Ovary (tissue), 9 donors: ENCODE data around the gene DIO3. TPM values are rescaled to one million over a fixed set of nuclear protein-coding genes. Genes with fewer than 3 reads are reported as not detected.

Experiments
- DNase-seq, 5 donors: peaks; one replicate each; pipeline ENCODE4 v3.0.0-alpha.2; 2019 to 2020
- H3K27ac ChIP-seq, 2 donors: fragments of 200-600 bp; one replicate each; pipeline versions ENCODE4 v1.5.1 to v1.8.0; 2019 to 2022
- H3K27me3 ChIP-seq: fragments of 200-600 bp; one replicate; pipeline ENCODE4 v1.8.0; 2022
- H3K36me3 ChIP-seq: fragments of 200-600 bp; sonication (generic); one replicate; pipeline ENCODE4 v1.5.1; 2019
- H3K4me1 ChIP-seq: one replicate; pipeline ENCODE4 v1.8.1; 2013; ENCODE audit warnings: mild to moderate bottlenecking, moderate library complexity; ENCODE audit not compliant: insufficient read depth
- H3K4me3 ChIP-seq: fragments of 200-600 bp; sonication (generic); one replicate; pipeline ENCODE4 v1.5.1; 2017
- H3K9me3 ChIP-seq, 2 donors: fragments of 200-600 bp in 1 of 2; sonication (generic) in 1 of 2; one replicate each; pipeline versions ENCODE4 v1.5.1 to v1.8.1; 2013 to 2019; ENCODE audit warnings: mild to moderate bottlenecking in 1 of 2, moderate library complexity in 1 of 2
- CTCF ChIP-seq, 3 donors: fragments of 450-650 bp in 2 of 3; fragments of 200-600 bp in 1 of 3; IDR thresholded peaks; one replicate each; pipeline versions ENCODE4 v1.5.1 to v1.8.0; 2016 to 2022; ENCODE audit warnings: antibody characterized with exemption in 3 of 3, mild to moderate bottlenecking in 1 of 3
- EP300 ChIP-seq: sonication (generic); formaldehyde crosslinking; IDR thresholded peaks from one replicate; pipeline ENCODE4 v1.6.1; 2017; ENCODE audit warnings: antibody characterized with exemption
- POLR2A ChIP-seq: fragments of 450-650 bp; IDR thresholded peaks from one replicate; pipeline ENCODE4 v1.6.1; 2017; ENCODE audit warnings: antibody characterized with exemption, mild to moderate bottlenecking, moderate library complexity
- WGBS, 3 donors: extraction: QIAGEN DNeasy Blood & Tissue Kit in 1 of 3; methylation state at CpG; one replicate each; pipeline versions ENCODE4 v1.1.5 to v1.1.7; 2013 to 2017; 5-methylcytosine and 5-hydroxymethylcytosine counted together
- intact Hi-C, 4 donors: fragments of 100-400 bp; cut with DNase I; formaldehyde crosslinking; loops; one replicate each; pipeline versions ENCODE4 v1.11.0 to v1.15.1; 2022 to 2023
- polyA plus RNA-seq, 2 donors: library from polyadenylated mRNA; stranded (reverse); fragments of 200-250 nt in 1 of 2; fragments of 350-450 nt in 1 of 2; fragmentation: Illumina TruSeq in 1 of 2; extraction: RNeasy Lipid Tissue Mini Kit (QIAGEN cat#74804) in 1 of 2; gene quantifications; one replicate each; pipeline ENCODE4 v1.2.3, GENCODE V29; 2013 to 2014
- total RNA-seq, 7 donors: library from RNA; depleted of rRNA in 2 of 7; stranded (reverse); fragments of >200 nt in 2 of 7; fragmentation: NEBNext Ultra II Directional in 3 of 7; extraction: Animal tissue kit (Norgen Biotek cat#: 25700) in 3 of 7; gene quantifications; one replicate each; pipeline versions ENCODE4 v1.1.0 to v1.2.4, GENCODE V29; 2016 to 2023
- donor health status: DM: no; HTN: no; CAD: no; lungs with moderate emphysema.
- donor health status: DM: no; HTN: no; CAD: no.
- donor health status: Bipolar disorder and iron deficiency.
- donor health status: DM: yes; HTN: yes; CAD: no.
- donor health status: DM: no; HTN: no; CAD: no.
- donor health status: DM: yes; HTN: yes; CAD: no.

Gene DIO3
- total and polyA plus RNA-seq, 9 donors, result 3.1 to 24.7 (median 13.9) TPM

GRCh38 chr14:101584055-101584859 lies 23.0 kb downstream of the DIO3 start:
- Histone ChIP-seq H3K36me3 (no peaks in the 10 kb centered on the region), H3K27ac (no peak overlapping the region), H3K9me3 (no peaks in the 10 kb centered on the region), H3K4me1 (peaks cover 3% of the 10 kb centered on the region), H3K4me3 (no peak overlapping the region), H3K27me3 (no peaks in the 10 kb centered on the region)
- DNase-seq, result peak in 3 of 5 donors; percentile 23 to 46 (median 29)
- TF ChIP-seq CTCF (IDR thresholded peaks at IDR 0.05) (no peak), POLR2A (no peak), EP300 (no peak)
- WGBS, 3 donors, result 20 to 29% (median 25%) methylated on average over 47 to 54 of the region's 54 CpGs
- intact Hi-C loops, result no loop called here

- peak in 2 of 5 donors; percentile 3 to 6 for DNase-seq
- Histone ChIP-seq H3K4me3 (no peak overlapping the region), H3K4me1 (peaks cover 3% of the 10 kb centered on the region), H3K9me3 (no peaks in the 10 kb centered on the region), H3K27me3 (no peaks in the 10 kb centered on the region), H3K36me3 (no peaks in the 10 kb centered on the region), H3K27ac (no peak overlapping the region)
- TF ChIP-seq CTCF (IDR thresholded peaks at IDR 0.05), result no peak
- TF ChIP-seq POLR2A, result no peak
- TF ChIP-seq EP300, result no peak
- 87 to 89% (median 87%) methylated on average over 6 of the region's 6 CpGs for WGBS, 3 donors
- intact Hi-C loops, result no loop called here
Observed at GRCh38 chr14:101585211-101585610, 23.9 kb downstream of the DIO3 start.

GRCh38 chr14:101586531-101587430 lies 25.5 kb downstream of the DIO3 start:
- 87 to 90% (median 88%) methylated on average over 17 of the region's 17 CpGs for WGBS, 3 donors

More at GRCh38 chr14:101586531-101587430, 25.5 kb downstream of the DIO3 start:
- Histone ChIP-seq H3K4me3 (no peak overlapping the region), H3K9me3 (no peaks in the 10 kb centered on the region), H3K36me3 (no peaks in the 10 kb centered on the region), H3K27me3 (no peaks in the 10 kb centered on the region), H3K4me1 (peaks cover 3% of the 10 kb centered on the region), H3K27ac (no peak overlapping the region)
- DNase-seq, result peak in 2 of 5 donors; percentile 9 to 15
- no peak for TF ChIP-seq CTCF (IDR thresholded peaks at IDR 0.05)
- TF ChIP-seq POLR2A, result no peak
- TF ChIP-seq EP300, result no peak
- intact Hi-C loops, result no loop called here
